Measurements from ENCODE around the gene BEST2.
A peak's percentile ranks its signal among the peaks of the same experiment; 100 is the strongest.

Gene BEST2

GRCh38 chr19:12769689-12770088 lies 18.1 kb downstream of the BEST2 start:
- DNase-seq (ENCODE audit: low read depth) = no peak

GRCh38 chr19:12770922-12771321 lies 19.3 kb downstream of the BEST2 start:
- DNase-seq (ENCODE audit: low read depth) = no peak

DNA sequence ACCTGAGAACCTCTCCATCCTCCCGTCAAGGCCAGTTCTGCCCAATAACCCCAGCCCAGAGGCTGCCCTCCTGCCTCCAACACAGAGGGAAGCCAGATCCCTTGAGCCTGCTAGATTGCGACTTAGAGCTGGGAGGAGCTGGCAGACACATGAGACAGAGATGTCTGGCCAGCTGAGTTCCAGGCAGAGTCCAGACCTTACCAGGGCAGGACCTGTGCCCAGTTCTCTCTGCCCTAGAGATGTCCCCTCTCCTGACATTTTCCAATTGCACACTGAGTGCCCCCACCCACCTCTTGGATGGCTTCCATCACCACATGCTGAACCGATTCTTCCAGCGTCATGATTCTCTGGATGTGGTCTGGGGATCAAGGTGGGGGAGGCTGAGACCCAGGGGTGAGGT lies 20.7 kb downstream of the BEST2 start:
- no peak for DNase-seq (ENCODE audit: low read depth)

DNA sequence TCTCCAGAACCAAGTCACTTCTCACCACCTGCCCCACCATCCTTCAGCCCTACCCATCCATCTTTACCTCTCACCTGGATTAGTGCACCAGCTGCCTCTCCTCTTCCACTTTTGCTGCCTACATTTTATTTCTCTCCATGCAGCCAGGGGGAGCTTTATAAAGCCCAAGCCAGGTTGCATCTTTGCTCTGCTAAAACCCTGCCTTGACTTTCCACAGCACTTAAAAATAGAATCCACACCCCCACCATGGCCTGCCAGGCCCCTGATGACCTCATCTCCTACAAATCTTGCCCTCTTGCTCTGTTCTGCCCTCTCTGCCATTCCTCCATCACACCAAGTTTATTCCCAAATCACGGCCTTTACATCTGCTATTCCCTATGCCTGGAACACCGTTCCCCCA lies 22.0 kb downstream of the BEST2 start:
- no peak for DNase-seq (ENCODE audit: low read depth)

DNA sequence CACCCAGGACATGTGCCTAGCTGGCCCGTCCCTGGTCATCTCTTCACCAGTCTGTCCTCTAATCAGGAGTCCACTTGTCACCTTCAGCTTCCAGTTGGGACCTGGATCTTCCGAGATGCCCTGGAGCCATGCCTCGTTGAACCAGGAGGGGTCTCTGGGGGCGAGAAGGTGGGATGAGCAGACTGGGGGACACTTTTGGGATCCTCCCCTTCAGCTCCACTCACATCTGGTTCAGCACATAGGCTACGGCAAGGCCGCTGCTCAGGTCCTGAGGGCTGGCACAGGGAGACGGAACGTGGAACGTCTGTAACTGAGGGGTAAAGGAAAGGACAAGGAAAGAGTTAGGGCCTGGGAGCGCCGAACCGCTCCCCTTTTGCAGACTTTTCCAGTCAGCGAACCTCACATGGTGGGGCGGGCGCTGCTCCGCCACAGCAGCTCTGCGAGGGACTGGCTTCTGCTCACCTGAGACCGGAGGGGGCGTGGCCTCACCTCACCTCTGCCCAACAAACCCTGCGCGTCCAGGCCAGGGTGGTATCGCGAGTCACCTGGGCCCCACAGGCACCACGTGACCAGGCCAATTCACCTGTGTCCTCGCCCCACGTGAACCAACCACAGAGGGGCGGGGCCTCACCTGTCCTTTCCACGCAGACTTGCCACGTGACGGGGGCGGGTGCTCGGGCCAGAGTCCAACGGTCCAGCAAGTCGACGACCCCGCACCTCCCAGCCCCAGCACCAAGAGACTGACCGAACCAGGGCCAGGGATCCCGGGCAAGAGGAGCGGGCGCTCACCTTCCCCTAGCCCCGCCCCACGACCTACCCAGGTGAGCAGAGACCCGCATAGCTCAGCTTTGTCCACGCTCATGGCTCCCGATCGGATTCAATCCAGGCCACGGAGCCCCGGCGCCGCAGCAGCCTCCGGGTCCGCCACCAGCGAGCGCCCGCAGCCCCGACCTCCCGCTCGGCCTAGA lies 23.3 kb downstream of the BEST2 start, which contains the start of gene HOOK2:
Gene HOOK2 (minus strand): TSS at position 965 of the 968 bp plus-strand sequence. CDS start 103 bp downstream, at position 862.
- no peak for DNase-seq (ENCODE audit: low read depth)

DNA sequence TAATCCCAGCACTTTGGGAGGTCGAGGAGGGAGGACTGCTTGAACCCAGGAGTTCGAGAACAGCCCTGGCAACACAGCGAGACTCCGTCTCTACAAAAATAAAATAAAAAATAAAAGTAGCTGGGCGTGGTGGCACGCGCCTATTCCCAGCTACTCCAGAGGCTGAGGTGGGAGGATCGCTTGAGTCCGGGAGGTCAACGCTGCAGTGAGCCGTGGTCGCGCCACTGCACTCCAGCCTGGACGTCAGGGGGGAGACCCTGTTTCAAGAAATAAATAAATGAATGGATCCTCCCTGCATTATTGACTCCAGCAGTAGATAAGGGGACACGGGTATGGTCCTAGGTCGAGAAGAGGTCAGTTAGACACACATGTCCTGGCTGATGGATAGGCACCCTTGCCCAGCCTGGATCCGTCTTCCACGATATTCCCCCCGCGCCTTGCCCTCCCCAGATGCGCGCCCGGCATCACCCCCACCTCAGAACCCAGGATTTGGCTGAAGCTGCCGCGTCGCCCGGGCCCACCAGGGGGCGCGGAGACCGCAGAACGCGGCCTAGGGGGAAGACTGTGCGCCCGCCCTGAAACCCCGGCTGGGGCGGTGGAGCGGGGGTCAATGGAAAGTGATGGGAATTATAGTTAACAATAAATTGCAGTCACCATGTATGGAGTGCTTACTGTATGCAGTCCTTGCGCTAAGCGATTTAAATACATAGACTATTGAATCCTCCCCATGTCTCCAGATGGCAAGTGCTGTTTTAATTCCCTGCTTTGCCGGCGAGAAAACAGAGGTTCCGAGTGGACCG lies 25.8 kb downstream of the BEST2 start:
- no peak for DNase-seq (ENCODE audit: low read depth)

GRCh38 chr19:12778017-12778904 lies 26.7 kb downstream of the BEST2 start:
- DNase-seq (ENCODE audit: low read depth) = no peak

DNA sequence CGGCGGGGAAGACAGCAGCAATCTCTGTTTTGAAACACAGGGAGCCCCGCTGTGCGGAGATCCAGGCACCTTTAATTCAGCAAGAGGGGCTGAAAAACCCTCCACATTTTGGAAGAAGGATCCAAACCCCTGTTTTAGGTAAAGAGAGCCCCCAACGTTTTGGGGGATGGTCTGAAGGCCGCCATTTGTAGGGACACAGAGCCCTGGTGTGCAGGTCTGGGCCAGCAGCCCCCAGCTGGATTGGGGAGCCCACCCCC lies 27.2 kb downstream of the BEST2 start:
- DNase-seq (ENCODE audit: low read depth) = no peak

DNA sequence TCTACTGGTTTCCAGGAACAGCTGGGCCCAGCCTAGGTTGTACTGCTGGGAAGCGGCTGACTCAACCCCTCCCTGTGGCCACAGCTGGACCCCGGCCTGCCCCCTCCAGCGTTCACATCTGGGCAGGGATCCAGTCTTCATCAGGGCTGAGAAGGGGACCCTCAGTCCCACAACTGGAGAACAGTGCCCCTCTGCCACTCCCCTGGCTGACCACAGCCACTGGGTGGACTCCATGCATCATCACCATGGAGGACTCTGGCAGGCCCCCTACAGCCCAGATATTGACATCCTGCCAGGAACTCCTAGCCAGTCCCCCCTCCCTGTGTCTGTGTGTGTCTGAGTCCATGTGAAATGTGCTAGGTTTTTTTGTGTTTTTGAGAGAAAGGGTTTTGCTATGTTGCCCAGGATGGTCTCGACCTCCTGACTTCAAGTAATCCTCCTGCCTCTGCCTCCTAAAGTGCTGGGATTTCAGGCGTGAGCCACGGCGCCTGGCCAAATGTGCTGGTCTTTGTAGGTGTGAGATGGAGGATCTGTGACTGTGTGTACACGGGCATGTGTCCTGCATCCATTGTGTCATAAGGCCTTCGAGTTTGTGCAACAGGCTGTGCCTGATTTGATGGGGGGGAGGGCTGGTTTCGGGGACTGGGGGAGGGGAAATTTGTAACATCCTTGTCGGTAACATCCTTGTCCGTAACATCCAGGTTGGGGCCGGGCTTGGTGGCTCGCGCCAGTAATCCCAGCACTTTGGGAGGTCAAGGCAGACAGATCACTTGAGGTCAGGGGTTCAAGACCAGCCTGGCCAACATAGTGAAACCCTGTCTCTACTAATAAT lies 27.8 kb downstream of the BEST2 start:
- no peak for DNase-seq (ENCODE audit: low read depth)

GRCh38 chr19:12782174-12782423 lies 30.5 kb downstream of the BEST2 start:
- no peak for DNase-seq (ENCODE audit: low read depth)

DNA sequence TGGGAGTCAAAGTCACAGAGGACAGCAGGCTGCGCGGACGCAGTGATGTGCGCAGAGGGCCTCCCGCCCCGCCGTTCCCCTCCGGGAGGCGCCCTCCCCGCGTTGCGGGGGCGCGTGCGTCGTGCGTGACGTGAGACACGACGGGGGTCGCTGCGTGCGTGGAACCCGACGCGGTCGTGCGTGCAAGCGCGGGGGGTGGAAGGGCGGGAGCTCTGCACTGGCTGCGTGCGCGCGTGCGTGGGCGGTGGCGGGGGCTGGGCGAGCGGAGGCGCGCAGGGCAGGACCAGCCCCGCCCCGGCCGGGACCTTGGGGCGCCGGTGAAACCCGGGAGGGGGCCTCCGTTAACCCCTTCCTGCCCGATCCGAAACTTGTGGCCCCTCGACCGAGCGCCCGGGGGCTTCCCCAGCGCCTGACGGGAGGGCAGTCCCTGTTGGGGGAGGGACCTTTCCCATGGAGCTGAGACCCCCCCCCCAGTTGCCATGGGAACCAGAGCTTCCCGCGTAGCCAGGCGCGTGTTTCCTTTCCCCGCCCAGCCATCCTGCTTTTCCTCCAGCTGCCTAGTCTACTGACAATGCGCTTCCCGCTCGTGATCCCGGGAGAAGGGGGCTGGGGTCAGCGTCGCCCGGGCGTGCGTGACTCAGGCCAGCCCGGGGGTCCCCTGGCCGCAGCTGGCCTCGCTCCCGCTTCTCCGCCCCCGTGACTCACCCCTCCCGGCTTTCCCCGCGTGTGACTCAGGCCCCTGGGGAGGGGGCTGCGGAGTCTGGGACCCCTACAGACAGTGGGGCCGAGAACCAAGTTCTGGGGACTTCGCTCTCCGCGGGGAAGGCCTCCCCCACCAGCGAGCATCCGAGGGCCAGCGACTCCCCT lies 31.1 kb downstream of the BEST2 start:
- DNase-seq (ENCODE audit: low read depth) = peak; percentile 84

GRCh38 chr19:12783291-12783848 lies 31.8 kb downstream of the BEST2 start:
- DNase-seq (ENCODE audit: low read depth) = no peak

- no peak for DNase-seq (ENCODE audit: low read depth)
These were observed 32.3 kb downstream of the BEST2 start for GRCh38 chr19:12783849-12784393.

- peak; percentile 90 for DNase-seq (ENCODE audit: low read depth)
These were observed 32.8 kb downstream of the BEST2 start for GRCh38 chr19:12784394-12784870.

DNA sequence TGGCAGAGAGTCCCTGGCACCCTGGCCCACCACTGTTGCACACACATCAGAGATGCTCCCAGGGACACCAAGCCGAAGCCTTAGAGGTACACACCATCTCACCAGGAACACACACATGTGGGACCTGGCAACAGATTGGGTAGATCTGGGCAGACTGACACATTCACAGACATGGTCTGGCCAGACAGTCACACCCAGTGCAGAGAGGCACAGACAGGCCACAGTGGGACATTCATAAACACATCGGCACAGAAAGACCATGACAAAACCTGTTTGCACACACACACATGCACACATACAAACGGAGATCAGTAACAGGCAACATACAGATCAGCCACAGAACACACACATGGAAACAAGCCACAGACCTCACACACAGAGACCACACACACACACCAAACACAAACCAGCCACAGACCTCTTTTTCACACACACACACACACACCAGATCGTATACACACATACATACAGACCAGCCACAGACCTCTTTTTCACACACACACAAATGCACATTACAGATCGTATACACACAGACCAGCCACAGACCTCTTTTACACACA lies 33.4 kb downstream of the BEST2 start:
- DNase-seq (ENCODE audit: low read depth) = peak; percentile 80

- DNase-seq (ENCODE audit: low read depth) = no peak
These were observed 33.9 kb downstream of the BEST2 start for GRCh38 chr19:12785431-12786031.

GRCh38 chr19:12786141-12786870 lies 34.7 kb downstream of the BEST2 start:
- peak; percentile 83 for DNase-seq (ENCODE audit: low read depth)

DNA sequence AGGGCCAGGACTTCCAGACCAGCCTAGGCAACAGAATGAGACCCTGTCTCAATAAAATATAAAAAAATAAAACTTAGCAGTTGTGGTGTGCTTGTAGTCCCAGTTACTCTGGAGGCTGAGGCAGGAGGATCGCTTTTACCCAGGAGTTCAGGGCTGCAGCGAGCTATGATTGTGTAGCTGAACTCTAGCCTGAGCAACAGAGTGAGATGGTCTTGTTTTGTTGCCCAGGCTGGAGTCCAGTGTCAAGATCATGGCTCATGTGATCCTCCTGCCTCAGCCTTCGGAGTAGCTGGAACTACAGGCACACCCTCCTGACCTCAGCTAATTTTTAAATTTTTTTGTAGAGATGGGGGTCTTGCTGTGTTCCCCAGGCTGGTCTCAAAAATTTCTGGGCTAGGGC lies 35.4 kb downstream of the BEST2 start:
- no peak for DNase-seq (ENCODE audit: low read depth)
